Activated CD8-positive, alpha-beta memory T cell treated with anti-CD3 and anti-CD28 coated beads for 48 hours (primary cell): Measurements from ENCODE around the gene LIFR.
A peak's percentile ranks its signal among the peaks of the same experiment; 100 is the strongest.
"Not testable (repeated sequence)": the region's sequence is repeated elsewhere in the genome, so short reads cannot be mapped to it uniquely, and the experiment has no call there.

Experiments
- DNase-seq, 3 experiments: peaks; one replicate each; pipeline ENCODE4 v3.0.0-alpha.2; 2020; ENCODE audit warnings: low read depth in 2 of 3, low spot score in 2 of 3

The LIFR gene

DNA sequence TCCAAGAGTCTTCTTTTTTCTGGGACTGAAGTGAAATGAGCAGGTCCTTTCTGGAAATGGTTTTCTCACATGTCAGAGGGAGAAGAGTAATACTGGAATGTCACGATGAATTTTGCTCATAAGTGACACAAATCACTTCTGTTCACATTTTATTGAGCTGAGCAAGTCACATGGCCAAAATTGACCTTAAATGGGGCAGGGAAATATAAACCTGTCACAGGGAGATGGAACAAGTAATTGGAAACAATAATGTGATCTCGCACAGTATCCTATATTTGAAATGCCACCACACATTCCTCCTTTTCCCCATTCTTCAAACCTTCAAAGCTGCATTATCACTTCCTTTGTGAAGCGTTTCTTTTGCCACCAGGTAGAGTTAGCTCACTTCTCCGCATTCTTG, 25.2 kb upstream of the LIFR start:
- DNase-seq: no peak

DNA sequence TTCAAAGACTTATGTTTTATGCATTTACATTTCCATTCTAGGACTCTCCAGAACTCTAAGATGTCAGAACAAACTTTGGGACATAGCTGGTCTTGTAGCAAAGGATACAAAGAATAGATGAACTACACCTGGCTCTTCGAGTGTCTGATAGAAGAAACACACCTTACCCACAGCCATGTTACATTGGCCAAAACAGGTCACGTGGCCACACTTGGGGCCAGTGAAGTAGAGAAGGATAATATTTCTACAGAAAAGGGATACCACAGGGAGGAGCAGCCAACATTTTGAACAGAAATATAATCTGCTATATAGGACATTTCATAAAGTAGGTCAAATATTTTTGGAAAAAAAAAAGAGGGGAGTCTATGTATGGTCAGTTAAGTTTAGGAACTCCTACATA, 22.7 kb upstream of the LIFR start:
- no peak for DNase-seq

DNA sequence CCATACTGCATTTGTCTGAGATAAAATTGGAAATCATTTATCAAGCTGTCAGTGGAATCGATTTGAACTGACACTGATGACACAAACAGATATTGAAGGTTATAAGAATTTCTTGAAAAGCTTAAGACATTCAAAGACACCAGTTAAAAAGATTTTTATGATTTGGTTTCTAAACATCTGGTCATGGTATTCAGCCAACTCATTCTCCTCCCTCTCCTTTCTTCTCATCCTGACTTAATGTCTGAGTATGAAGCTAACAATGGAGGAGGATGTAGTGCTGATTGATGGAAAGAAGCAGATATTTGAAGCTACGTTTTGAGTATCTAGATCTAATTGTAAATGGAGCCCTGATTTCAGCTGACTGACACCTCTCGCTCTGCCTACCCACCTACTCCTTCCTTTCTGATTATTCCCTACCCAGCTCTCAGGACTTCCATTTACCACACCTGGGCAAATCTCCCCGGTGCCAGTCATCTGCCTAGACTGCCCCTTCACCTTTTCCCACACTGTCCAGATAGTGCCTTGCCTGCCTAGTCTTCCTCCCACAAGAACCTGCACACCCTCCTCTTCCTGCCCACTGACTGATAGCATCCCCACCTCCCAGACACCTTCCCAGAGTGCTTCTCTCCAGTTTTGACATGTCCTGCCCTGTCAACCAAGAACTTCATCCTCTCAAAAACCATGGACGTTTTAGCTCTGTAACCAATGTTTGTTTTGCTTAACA, 20.7 kb upstream of the LIFR start:
- no peak for DNase-seq

DNA sequence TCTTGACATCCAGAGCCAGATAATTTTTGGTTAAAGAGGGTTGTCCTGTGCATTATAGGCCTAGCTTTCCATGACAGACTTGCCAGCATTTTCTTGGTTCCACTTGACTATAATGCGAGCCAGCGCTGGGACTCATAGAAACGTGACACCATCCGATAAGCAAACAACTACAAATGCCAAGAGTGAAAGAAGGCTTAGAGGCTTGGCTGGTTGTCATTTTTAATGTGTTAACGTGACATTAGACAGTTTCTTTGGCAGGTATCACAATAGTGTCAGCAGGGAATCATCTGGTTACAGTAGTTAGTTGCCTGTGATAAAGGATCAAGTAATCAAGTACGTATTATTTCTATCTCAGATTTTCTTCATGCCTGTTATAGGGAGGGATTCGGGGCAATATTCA, 20.0 kb upstream of the LIFR start:
- DNase-seq: no peak

DNA sequence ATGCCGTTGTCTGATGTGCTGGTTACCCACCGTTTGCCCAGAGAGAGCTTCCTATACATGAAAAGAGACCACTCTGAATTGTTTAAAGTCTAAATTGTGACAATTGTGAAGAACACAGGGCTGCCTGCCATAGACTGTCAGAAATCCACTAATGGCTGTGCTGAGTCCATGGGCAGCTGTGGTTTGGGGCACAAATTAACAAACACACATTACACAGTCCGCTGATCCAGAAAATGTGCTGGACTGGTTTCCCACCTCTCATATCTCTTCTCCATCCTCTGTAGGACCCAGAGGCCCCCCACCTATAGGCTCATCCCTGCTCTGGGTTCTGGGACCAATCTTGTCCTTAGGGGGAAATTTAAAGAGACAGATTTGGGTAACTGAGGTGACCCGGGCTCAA, 19.0 kb upstream of the LIFR start:
- DNase-seq: no peak

GRCh38 chr5:38574009-38574408, 17.6 kb upstream of the LIFR start:
- DNase-seq: no peak

GRCh38 chr5:38573521-38573920, 17.1 kb upstream of the LIFR start:
- no peak for DNase-seq

GRCh38 chr5:38569180-38569579, 12.7 kb upstream of the LIFR start:
- DNase-seq: no peak

- DNase-seq: not testable (repeated sequence)
Measured at GRCh38 chr5:38567306-38567705, 10.9 kb upstream of the LIFR start.

GRCh38 chr5:38563624-38564023, 7.2 kb upstream of the LIFR start:
- no peak for DNase-seq

DNA sequence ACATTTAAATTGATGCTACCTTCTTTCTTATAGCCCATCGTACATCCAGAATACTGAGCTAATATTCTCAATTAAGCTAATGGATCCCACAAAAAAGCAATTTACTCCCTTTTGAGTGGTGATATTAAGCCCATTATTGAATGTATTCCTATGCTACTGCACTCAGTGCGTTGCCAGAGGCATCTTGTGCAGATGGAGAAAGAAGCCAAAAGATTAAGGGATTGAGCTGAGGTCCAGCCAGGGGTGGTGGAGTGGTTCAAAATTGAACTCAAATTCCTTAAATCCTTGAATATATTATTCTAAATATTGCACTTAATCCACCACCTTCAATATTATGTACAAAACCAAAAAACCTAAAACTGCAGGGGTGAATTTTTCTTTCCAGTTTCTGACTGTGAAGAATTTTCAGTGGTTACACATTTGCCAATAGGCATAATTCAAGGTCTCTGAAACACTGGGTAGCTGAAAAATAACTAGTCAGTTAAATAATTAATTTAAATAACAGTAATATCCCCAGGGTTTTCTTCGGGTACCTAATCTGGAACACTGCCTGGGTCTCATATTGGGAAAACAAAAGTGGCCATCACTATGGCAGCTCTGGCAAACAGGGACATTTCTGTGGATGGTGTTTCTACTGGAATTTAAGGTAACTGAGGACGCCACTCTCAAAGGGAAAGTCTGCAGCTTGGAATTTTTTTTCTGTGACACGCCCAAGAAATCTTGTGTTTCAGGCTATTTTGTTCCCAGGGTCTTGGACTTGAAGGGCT, 6.2 kb upstream of the LIFR start:
- DNase-seq: no peak

GRCh38 chr5:38559428-38559827, 3.0 kb upstream of the LIFR start:
- no peak for DNase-seq

DNA sequence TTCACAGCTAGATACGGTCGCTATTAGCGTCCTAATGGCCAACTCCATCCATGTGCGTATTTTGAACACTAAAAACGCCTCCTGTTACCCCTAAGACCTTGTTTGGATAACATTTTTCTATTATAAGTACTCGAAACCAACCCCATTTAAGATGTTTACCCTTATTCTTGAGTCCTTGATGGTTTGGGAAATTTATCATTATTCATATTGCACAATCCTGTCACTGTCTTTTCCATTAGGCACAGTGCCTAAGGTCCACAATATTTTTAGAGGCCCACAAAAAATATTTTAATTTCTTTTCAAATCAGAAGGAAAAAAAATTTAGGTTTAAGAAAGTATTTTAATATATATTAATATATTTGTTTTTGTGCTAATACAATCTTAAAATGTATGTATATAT, 1.3 kb upstream of the LIFR start:
- no peak for DNase-seq

DNA sequence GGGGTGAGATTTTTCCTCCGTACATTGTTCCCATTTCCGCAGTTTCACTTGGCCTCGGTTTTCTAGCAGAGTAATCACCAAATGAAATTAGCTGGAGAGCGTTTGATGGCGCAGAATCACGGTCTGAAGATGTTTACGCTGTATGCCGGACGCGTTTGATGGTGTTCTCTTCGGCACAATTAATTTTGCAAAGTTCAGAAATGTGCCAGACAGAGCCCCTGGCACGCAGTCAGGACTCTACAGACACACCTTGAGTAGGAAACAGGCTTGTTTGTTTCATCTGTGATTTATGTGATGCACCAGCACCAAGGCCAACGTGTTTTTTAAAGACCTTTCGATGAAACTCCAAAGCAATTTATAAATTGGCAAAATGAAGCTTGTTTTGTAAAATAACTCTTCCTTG, 863 bp upstream of the LIFR start:
- DNase-seq: no peak

DNA sequence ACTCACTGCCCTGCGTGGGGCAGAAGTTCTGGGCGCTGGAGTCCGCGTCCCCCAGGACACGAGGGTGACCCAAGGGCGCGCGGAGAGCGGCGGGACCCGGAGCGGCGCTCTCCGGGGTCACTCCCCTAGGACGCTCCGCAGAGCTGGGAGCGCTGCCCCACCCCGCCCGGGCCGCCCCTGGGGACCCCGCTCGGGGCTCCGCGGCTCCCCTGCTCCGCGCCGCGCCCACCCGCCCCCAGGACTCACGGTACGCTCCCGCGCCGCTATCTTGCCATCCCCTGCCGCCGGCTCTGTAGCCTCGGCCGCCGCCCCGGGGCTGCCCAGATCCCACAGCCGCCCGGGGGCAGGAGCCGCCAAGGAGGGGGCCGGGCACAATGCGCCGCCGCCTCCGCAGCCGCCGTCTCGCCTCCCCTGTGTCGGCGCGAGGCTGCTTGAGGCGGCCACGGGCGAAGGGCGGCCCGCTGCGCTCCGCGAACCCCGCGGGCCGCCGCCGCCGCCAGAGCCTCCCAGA, 303 bp downstream of the LIFR start:
- DNase-seq: peak in 1 of 3 experiments; percentile 1

GRCh38 chr5:38555354-38556087, 925 bp downstream of the LIFR start:
- DNase-seq: no peak

DNA sequence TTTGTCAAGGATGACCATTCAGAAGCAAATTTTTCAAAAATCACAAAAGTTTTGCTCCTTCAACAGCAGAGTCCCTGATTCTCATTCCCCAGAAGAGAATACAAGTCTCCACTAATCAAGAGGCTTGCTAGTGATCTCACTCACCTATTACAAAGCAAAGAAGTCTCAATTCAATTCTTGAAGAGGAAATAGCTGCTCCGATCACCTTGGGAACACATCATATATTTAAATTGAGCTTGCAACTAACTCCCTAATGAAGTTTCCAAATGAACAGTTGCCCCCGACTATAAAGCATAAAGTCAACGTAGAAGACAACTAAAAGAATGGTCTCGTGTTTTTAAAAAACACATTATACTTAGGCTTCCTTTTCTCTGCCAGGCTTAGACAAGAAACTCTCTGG, 1.6 kb downstream of the LIFR start:
- DNase-seq: no peak

DNA sequence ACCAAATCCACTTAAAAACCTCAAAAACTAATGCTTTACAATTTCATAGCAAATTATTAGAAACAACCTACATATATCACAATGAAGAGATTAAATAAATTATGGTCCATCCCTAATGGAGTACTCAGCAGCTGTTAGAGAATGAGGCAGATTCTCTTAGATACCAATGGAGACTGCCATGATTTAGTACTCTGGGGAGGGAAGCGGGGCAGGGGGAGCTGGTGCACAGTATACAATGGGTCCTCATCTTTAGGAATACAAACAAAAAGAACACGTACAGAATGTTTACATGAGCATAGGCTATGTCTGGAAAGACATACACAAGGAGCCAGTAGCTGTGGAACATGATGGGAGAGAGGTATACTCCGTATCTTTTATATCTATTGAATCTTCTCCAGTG, 2.0 kb downstream of the LIFR start:
- DNase-seq: no peak

GRCh38 chr5:38553001-38553521, 3.4 kb downstream of the LIFR start:
- DNase-seq: no peak

DNA sequence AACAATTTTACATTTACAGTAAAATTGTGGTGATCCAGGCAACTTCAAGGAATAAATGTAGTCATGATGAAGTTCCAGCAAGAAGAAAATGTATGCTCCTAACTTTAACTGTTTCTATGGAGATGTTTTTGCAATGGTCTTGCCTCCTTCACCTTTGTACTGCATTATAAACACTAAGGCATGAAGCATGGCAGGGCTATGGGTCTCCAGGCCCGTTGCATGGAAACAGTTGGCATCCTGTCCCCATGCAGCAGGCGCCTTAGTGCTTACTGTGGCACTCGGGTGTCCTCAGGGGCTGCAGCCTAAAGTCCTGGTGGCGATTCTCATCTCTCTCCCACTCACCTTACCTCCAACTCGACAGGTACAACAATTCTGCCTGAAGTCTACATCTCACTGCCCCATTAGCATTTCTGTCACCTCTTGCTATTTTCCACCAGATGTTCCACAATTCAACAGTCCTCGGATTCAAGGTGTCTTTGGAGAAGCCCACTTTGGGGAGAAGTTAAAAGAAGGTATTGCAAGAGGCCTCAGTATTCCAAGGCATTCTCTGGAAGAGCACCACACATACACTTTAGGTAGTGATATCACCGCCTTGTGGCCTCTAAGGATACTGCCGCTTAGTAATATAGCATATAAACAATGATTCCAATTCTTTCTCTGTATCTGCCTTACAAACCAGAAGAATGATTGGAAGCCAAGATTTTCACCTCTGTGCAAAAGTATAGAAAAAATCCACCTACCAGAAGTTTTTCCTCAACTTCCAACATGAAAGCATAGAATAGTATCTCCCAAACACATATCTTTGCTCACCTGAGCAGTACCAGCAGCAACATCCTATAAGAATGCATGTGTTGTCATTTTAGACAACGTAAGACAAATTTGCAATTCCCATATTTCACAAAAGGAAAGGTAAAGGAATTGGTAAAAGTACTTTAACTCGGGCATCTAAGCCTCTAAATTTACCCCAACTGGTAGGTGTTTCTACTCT, 5.1 kb downstream of the LIFR start:
- DNase-seq: no peak
